NCI-H526 (cell line): ENCODE measurements around the gene MRGPRD.

Experiments used
- DNase-seq, 2 experiments: peaks; one replicate each; lab custom pipeline; 2025; lab: John Stamatoyannopoulos, UW

MRGPRD gene

DNA sequence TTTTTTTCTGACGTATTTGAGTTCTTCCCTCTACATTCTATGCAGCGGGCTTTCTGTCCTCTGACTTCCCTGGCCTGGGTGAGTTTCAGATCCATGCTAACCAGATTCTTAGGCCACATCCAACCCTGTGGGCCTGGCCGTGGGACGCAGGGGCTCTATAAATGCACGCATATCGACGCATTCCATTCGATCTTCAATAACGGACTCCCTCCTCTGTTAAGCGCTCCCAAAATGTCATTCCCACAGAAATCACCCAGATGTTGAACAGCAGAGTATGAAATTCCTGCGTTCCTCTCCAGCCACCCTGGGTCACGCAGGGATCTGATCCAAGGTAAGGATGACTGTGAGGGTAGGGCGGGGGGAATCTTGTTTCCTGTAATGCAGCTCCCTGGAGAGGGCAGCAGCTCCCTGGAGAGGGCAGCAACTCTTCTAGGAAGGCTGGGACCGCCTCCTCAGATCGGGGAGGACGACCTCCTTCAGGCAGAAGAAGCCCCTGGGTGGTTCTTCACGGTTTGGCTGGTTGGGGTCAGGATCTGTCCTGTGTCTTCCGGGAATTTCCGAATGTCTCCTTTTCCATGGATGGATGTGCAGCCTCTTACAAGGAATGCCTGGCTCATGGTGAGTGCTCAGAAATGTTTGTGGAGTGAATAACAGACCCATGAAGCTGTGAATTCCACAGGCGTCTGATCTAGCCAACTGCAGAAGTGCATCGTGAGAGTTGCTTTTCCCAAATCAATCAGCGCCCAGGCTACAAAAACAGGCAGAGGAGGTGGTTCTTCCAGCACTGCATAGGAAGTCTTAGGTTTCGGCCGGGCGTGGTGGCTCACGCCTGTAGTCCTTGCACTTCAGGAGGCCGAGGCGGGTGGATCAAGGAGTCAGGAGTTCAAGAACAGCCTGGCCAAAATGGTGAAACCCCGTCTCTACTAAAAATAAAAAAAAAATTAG lies 12.2 kb downstream of the MRGPRD start:
- DNase-seq, result no peak

DNA sequence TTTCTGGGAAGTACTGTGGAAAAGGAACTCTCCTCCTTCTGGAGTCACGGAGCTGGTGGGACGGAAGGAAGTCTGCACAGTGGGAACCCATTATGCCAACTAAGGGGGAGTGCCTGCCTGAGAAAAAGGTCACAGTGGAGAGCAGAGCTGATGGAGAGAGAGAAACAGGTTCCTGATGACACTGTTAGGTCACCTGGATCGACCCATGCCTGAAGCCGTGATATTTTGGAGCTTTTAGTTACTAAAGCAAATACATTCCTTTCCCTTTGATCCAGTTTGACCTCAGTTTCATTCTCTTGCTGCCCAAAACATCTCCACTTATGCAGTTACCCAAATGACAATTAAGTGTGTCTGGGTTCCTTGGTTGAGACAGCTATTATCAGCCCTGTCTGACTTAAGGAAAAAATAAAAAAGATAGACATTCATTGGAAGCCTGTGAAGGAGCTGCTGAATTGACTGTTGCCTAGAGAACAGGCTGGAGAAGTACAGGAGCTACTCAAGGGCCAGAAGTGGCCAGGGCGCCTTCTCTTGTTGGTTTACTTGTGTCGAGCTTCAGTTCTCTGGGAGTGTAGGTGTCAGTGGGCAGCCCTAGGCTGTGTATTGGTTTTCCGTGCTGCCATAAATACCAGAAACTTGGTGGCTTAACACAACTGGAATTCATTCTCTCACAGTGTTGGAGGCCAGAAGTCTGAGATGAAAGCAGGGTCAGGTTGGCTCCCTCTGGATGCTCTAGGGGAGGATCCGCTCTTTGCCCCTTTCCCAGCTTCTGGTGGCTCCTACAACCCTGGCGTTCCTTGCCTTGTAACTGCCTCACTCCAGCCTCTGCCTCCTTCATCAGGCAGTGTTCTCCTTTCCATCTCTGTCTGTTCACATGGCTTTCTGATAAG lies 13.6 kb downstream of the MRGPRD start:
- DNase-seq, result no peak

DNA sequence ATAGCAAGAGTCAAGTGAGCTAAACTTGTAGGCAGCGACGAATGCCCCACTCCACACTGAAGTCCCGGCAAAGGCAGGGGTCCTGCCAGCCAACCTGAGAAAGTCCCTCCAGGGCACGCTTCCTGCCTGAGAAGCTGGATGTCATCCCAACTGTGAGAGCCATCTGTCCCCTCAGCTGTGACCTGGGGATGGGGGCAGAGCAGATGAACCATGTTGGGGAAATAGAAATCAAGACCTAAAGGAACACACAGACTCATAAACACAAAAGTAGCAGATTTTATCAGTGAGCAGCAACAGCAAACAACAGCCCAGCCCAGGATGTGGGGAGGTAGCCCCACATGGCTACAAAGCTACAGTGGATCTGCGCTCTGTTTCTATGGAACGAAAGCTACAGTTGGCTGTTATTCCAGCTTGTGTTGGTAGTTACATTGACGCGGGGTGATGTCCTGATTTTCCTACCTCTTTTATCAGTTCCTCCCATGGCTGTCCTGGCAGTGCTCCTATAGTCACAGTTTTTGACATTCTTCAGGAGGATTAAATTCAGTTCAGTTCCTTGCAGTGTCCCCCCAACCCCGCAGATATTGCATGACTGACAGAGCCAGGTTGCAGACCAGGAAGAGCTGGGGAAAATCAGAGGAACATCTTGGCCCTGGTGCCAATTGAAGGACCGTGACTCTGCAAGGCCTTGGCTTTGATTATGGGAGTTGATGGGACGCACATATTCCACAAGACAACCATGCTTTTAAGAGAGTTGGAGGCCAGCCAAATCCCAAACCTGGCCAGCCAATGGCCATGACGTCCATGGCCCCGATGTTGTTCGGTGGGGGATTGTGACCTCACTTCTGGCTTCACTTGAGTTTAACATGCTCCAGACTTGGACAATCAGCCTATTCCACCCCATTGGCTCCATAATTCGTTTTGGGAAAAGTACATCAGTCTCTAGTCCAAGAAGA lies 14.6 kb downstream of the MRGPRD start:
- DNase-seq, result no peak

DNA sequence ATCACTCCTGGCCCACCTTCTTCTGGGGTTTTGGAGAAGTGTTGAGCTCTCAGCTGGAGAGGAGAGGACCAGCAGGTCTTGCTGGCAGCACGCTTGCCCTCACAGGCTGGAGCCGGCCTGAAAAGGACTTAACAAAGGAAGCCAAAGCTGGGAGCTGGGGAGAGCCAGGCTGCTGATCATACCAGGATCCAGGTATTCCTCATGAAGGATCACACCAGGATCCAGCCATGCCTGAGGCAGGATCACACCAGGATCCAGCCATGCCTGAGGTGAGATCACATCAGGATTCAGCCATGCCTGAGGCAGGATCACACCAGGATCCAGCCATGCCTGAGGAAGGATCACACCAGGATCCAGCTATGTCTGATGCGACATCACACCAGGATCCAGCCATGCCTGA lies 17.0 kb downstream of the MRGPRD start:
- no peak for DNase-seq

DNA sequence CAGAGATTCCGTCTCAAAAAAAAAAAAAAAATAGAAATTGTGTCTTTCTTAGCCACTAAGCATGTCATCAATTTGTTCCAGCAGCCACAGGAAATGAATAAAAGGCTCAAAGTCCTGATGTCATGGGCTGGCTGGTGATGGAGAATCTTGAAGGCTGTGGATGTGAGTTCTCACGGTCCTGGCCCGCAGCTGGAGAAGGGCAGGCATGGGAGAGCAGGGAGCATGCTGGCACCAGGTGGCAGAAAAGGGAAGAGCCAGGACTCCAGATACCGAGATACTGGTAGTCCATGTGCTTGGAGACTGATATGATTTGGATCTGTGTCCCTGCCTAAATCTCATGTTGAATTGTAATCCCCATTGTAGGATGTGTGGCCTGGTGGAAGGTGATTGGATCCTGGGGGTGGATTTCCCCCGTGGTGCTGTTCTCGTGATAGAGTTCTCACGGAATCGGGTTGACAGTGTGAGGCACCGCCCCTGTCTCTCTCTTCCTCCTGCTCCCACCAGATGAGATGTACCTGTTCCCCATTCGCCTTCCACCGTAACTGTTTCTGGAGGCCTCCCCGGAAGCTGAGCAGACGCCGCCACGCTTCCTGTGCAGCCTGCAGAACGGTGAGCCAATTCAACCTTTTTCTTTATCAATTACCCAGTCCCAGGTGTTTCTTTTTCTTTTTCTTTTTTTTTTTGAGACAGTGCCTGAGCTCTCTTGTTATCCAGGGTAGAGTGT lies 18.1 kb downstream of the MRGPRD start:
- no peak for DNase-seq

DNA sequence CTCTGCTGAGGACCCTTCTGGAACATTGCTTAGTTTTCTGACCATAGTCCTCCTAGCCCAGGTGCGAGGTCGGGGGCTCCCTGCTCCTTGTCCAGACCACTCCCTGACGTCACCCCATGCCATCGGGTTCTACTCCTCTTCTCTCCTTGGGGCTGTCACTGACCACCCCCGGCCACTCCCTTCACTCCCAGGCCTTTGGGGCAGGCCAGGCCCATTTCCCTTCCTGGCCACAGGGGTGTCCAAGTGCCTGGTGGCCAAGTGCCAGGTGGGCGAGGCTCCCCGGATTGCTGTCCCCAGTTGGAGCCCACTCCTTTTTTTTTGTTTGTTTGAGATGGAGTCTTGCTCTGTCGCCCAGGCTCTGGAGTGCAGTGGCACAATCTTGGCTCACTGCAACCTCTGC lies 19.5 kb downstream of the MRGPRD start:
- no peak for DNase-seq

DNA sequence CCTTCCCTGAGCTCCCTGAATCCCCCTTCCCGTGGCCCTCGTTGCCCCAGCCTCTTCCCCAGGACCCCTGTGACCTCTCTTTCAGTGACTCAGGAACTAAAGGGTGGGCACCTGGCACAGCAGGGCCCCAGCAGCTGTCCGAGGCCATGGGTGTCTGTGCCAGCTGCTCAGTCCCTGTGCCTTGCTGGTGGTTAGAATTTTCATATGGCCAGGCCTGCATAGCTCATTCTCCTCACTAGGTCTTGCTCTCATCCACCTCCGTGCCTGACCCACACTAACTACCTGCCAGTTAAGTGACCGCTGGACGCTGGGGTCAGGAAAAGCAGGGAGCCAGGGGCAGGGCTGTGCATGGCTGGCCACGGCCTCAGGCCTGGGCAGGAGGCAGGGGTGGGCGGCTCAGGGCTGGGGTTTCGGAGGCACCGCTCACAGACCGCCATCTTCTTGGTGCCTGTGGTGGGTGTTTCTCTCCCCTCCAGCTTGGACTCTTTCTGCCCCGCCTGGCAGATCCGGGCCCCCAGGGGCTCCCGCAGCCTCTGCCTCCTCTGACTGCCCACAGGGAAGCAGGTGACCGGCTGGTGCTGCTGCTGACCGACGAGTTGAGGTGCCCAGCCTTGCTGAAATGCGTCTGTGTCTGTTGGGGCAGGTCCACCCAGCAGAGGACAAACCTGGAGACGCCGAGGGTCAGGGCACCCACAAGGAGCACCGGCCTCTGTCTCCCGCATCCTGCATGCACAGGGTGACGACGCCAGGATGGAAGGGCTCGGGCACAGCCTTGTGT lies 20.3 kb downstream of the MRGPRD start:
- no peak for DNase-seq

DNA sequence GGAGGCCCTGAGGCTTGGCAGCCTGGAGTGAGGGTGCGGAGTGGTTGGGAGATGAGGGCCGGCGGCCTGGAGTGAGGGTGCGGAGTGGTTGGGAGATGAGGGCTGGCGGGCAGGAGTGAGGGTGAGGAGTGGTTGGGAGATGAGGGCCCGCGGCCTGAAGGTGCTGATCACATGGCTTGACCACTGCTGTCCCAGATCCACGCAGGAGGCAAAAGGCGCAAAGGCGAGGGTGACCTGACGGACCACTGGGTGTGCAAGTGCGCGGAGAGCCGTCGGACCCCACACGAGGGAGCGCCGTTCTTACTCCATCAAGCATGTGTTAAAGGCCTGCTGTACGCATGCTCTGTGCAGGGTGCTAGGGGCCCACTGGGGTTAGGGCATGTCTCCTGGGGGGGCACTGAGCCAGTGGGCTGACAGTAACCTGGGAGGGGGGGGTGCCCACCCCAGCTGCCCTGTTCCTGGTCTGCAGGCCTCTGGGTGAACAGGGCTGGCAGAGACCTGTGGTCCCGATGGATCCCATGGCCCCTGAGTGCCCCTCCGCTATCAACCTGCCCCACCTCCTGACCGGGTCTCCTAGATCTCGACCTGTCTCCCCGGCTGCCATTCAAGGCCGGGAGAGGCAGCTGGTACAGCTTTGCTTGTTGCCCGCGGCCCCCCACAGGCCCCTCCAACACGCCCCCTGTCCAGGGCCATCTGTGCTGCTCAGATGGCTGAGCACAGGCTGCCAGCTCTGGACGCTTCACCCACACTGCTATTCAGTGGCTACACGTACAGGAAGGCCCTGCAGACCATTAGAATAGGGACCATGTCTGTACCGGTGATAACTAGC lies 21.1 kb downstream of the MRGPRD start:
- no peak for DNase-seq

DNA sequence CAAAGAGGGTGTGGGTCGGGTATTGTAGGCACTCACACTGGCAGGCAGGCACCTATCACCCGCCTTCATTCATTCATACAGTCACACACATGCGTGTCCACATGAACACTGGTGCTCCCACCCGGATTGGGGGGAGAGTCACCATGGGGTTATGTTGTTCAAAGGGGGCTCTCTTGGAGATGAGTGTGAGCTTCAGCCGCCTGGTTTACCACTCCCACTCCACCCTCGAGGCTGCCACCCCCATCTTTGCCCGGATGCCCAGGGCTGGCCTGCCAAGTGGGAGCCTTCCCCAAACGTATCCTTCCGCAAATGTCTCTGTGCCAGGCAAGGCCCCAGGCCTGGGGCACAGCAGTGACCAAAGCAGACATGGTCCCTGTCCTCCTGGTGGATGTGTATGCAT lies 22.6 kb downstream of the MRGPRD start:
- no peak for DNase-seq

DNA sequence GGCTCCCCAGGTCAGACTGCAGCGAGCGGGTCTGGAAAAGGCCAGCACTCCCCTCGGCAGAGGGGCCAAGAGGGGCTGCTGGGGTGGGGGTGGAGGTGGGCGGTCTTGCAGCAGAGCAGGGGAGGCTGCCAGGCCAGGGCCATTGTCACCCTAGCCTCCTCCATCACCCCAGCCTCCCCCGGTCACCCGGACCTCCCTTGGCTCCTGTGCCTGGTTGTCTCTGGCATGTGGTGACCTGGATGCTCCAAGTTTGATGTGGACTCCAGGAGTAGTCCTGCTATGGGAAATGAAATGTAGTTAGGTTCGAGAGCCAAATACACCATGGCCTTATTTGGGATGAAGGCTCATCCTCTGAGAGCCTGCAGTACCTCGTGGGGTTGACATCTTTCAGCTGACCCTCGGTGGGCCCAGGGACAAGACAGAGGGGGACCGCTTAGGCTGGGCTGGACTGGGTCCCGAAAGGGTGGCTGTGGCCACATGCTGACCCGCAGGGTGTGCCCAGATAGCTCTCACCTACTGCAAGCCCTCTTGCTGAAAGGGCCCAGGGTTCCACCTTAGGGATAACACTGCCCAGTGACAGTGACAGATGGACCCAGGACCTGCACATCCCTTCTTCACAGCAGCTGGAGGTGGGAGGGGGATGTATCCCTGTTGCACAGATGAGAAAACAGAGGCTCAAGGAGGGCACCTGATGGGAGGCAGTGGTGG lies 24.1 kb downstream of the MRGPRD start:
- DNase-seq, result no peak

DNA sequence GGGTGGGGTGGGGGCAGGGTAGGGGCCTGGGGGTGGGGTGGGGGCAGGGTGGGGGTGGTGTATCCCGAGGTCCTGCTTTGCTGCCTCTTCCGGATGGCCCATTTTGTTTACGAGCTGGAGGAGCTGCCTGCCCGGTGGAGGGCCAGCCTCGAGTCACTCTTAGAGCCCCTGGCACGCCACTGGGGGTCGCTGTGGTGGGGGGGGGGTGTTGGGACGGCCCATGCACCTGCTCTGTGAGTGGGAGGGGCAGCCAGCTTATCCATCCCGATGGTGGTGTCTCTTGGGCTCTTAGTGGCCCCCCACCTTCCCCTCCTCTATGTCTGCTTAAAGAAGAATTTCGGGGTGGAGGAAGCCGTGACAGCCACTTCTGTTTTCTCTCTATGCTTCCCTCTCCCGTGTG lies 24.6 kb downstream of the MRGPRD start:
- DNase-seq, result peak in 1 of 2 experiments; percentile 41

DNA sequence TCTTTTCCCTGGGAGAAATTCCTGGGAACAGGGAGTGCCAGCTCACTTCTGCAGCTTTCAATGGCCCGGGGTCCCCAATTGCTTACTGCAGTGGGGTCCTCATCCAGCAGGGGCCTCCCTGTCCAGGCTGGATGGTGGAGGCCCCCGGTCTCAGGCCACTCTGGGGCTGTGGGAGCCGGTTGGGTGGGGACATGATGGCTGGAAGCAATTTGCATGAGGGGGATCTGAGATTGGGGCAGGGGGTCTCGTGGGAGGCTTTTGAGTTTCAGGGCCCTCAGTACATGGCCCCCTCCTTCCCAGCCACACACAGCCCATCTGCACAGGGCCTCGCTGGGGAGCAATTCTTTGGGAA lies 25.2 kb downstream of the MRGPRD start:
- no peak for DNase-seq

DNA sequence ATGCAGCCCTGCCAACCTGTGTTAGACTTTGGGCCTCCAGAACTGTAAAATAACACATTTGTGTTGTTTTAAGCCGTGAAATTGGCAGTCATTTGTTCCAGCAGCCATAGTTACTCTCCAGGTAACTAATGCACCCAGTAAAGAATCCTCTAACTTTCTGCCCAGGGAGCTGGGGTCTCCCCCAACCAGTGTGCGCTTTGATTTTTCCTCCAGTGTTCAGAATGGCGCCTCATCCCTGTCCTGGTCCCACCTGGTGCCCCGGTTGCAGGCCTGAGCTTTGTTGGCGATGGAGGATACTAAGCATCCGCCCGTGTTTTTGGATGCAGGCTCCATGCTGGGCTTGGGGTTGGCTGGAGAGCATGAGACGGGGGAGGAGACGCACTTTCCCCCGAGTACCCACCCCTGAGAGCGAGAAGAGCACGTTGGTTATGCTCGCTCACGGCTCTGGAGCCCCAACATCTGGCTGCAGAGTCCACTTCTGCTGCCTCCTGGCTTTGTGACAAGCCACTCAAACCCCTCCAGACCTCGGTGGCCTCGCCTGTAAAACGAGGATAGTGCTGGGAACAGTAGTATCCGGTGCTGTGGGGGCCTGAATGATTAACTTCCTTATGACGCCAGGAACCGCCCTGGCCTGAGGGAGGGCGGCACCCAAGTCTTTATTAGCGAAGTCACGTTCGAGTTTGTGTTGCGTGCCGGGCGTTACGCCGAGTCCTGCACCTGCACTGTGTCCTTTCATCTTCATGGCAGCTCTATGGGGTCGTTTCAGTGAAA lies 25.8 kb downstream of the MRGPRD start:
- no peak for DNase-seq

DNA sequence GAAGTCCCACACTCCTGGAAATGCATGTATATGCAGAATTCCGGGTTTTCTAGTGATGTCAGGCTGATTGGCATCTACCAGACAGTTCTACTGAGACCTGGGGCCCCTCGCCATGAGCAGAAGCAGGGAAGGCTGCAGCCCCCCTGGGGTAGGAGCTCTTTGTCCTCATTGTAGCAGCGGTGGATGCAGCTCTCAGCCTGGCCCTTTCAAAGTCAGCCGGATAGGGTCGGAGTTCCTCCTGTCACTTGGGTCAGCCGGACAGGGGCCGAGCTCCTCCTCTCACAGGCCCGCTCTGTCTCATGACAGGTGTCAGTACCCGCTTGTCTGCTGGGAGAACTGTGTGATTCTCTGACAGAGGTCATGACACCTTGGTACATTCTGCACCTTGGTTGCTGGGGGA lies 30.0 kb downstream of the MRGPRD start:
- DNase-seq, result no peak

DNA sequence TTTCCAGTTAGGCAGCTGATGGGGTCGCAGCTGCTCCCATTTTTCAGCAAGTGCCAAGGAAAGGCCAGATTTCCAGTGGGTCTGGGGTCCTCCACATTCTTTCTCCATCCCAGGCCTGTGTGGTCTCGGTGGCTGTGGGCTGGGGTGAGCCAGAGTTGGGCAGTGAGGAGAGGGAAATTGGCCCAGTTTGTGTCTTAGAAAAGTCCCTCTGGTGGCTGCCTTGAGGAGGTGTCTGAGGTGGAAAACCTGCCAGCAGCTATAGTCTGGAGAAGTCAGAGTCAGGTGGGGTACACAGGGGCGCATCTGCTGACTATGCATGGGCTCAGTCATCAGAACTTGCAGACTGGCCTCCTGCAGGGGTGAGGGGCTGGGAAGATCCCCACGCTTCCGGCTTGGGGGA lies 30.5 kb downstream of the MRGPRD start:
- DNase-seq, result peak in 1 of 2 experiments; percentile 50

DNA sequence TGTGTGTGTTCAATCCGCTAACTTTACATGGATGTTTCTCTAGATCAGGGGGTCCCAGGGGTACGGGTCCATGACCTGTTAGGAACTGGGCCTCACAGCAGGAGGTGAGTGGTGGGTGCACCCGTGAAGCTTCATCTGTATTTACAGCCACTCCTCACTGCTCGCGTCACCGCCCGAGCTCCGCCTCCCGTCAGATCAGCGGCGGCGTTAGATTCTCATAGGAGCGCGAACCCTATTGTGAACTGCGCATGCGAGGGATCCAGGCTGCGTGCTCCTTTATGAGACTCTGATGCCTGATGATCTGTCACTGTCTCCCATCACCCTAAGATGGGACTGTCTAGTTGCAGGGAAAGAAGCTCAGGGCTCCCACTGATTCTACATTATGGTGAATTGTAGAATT lies 31.9 kb downstream of the MRGPRD start:
- DNase-seq, result no peak

DNA sequence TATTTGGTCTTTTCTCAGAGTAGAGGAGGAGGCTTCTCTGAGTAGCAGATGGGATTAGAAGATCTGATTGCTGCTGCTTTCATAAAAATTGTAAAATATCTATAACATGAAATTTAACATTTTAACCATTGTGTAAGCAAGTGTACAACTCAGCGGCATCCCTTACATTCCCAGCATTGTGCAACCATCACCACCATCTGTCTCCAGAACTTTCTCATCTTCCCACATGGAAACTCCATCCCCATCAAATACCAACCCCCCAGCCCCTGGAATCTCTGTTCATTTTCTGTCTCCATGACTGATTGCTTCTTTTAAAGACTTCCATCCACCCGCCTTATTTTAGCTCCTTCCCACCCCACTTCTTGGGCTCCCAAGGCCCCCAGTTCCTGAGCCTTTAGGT lies 32.3 kb downstream of the MRGPRD start:
- DNase-seq, result no peak

DNA sequence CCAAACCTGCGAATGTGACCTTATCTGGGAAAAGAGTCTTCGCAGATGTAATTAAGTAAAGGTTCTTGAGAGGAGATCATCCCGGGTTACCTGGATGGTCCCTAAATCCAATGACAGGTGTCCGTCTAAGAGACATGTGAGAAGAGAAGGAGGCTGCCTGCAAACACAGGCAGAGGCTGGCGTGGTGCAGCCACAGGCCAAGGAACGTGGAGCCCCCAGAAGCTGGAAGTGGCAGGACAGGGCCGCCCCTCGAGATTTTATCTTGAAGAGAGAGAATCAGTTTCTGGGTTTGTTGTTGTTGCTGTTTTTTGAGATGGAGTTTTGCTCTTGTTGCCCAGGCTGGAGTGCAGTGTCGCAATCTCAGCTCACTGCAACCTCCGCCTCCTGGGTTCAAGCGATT lies 33.6 kb downstream of the MRGPRD start:
- DNase-seq, result no peak
